LoVo (cell line): Measurements from ENCODE around the gene EOMES.
"Not testable (repeated sequence)": the region's sequence is repeated elsewhere in the genome, so short reads cannot be mapped to it uniquely, and the experiment has no call there.

ENCODE experiments used
- DNase-seq: peaks from one replicate; pipeline ENCODE4 v3.0.0-alpha.2; 2016; ENCODE audit warnings: low spot score

The EOMES gene

GRCh38 chr3:27721717-27722564, at the start of gene EOMES:
Gene EOMES, minus strand, starts transcription at chr3:27722323. Its CDS starts 29 bp downstream, at chr3:27722294.
- DNase-seq, result peak; percentile 44

GRCh38 chr3:27770384-27770783, 48.3 kb upstream of the EOMES start:
- not testable (repeated sequence) for DNase-seq

- DNase-seq, result no peak
These were observed 44.9 kb upstream of the EOMES start for GRCh38 chr3:27767000-27767399.

DNA sequence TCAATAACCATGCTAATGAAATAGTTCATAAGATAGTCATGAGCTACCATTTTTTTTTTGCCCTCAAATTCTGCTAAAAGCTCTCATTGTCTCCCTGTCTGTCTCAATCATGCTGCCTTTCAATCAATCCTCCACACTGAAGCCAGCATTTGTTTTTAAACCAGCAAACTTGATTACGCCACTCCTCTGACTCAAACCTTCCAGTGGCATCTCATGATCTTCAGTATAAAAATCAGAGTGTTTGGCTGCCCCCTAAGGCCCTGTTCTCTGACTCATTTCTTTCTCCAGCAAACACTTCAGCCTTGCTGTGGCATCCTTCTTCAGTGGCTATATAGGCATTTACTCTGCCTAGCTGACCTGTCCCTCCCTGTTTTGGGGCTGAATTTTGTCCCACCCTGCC, 36.0 kb upstream of the EOMES start:
- no peak for DNase-seq

- no peak for DNase-seq
These were observed 34.8 kb upstream of the EOMES start for GRCh38 chr3:27756877-27757276.

DNA sequence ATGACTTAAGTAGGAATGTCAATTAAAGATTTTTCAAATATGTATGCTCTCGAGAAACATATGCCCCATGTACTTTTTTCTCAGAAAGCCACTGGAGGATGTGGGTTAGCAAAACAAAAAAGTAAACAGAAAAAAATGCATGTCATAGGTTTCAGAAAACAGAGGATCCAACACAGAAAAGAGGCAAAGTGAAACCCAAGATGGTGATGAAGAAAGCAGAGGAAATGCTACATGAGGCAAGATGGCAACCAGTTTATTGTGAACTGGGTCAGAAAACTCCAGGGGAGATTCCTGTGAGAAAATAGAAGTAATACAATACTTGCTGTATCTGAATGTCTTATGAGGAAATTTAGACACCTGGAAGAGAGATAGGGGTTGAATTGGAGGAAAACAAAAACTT, 30.8 kb upstream of the EOMES start:
- no peak for DNase-seq

- DNase-seq, result no peak
These were observed 27.5 kb upstream of the EOMES start for GRCh38 chr3:27749643-27750042.

DNA sequence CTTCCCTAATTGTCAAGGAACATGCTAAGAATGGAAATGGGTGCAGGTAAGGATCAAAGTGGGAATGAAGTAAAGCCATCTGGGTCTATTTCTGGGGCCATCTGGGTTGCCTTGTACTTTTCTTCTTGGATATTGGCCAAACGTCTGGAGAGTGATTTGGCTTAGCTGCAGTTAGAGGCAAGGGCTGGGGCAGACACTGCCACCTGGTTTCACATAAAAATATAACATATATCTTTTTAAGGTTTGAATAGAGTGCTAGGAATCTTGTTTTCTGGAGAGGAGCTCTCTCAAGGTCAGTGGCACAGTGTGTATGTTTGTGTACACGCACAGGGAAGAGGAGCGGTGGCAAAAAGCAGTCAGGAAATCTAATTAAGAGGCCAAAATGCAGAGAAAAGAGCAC, 24.7 kb upstream of the EOMES start:
- DNase-seq, result no peak

- DNase-seq, result no peak
These were observed 18.7 kb upstream of the EOMES start for GRCh38 chr3:27740854-27741253.

GRCh38 chr3:27737091-27737490, 15.0 kb upstream of the EOMES start:
- DNase-seq, result no peak

DNA sequence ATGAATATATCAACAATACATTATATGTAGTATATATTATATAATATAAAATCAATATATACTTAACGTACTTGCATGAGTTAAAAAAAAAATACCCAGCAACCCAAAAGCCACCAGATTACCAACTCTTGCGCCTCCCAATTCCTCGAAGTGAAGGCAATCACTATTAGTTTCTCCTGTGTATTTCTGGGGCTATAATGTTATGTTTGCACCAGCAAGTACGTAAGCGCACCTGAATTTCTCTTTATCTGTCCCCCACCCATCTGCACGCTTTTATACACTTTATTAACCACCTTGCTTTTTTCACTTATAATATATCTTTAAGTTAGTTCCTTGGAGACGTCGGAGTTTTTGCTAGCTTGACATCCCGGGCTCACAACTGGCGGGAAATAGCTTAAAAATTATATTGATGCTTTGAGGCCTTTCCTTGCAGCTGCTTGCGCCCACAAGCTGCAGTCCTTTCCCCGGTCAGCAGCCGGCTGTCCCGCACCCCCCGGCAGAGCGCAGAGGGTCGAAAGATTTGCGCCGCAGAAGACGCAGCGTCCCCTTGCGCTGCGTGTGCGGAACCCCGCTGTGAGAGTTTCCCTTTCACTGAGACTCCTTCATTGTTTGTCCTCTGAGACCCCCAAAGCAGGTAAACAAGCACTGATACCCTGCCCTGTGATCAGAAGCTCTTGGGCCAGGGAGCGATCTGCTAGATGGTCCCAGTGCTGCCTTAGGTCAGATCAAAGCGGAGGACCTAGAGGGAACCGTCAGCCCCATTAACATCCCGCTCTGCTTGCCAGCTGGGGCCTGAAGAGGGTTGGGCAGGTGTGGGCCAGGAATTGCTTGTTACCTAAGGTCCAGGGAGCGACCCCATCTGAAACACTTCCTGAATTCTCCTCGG, 8.9 kb upstream of the EOMES start:
- no peak for DNase-seq

DNA sequence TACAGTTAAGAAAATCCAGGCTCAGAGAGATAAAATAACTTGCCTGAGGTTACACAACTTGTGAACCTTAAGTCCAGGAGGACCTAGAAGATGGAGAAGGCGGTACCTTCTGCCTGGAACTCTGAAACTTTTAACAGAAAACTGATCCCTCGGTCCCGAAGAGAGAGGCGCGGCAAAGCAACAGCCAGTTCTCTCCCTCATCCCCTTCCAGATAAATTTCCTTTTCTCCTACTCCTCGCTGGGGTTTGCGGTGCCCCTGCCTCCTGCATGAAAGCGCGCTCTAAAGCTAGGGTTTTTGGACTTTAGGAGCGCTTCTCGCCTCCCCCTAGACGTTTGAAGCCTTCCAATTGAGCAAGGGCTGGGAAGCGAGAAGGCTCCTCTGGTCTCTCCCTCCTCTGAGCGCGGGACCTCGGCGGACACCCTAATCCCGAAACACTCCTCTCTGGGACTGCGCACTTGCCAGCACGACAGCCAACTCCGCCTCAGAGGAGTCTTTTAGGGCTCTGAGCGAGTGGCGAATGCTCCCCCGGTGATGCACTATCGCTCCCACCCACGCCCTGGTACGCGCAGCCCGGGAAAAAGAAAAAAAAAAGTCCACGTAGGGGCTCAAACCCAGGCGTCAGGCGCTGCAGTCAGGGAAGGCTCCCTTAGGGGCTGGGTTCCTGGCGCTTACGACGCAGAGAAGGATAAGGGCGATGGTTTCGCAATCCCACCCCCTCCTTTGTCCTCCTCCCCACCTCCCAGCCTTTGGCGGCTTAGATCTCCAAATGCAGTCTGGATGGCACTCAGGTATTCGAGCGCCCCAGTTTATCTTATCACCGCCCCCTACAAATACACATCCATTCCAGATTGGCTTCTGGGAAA, 7.9 kb upstream of the EOMES start:
- DNase-seq, result no peak

DNA sequence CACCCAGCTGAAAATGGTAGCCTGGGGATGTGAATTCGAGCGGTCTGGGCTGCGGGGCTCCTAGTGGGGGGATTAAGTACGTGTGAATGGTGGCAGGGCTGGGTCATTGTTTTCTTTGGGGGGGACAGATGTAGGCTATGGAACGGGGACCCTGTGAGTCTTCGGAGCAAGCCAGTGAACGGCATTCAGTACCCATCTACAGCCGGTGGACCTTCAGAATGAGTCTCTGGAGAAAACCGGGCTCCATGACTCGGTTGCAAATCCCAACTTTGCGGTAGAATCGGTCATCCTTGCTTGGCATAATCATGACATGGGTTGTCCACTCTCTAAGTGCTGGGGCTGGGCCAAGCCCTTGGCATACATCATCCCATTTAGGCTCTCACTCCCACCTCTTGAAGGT, 7.2 kb upstream of the EOMES start:
- DNase-seq, result no peak

DNA sequence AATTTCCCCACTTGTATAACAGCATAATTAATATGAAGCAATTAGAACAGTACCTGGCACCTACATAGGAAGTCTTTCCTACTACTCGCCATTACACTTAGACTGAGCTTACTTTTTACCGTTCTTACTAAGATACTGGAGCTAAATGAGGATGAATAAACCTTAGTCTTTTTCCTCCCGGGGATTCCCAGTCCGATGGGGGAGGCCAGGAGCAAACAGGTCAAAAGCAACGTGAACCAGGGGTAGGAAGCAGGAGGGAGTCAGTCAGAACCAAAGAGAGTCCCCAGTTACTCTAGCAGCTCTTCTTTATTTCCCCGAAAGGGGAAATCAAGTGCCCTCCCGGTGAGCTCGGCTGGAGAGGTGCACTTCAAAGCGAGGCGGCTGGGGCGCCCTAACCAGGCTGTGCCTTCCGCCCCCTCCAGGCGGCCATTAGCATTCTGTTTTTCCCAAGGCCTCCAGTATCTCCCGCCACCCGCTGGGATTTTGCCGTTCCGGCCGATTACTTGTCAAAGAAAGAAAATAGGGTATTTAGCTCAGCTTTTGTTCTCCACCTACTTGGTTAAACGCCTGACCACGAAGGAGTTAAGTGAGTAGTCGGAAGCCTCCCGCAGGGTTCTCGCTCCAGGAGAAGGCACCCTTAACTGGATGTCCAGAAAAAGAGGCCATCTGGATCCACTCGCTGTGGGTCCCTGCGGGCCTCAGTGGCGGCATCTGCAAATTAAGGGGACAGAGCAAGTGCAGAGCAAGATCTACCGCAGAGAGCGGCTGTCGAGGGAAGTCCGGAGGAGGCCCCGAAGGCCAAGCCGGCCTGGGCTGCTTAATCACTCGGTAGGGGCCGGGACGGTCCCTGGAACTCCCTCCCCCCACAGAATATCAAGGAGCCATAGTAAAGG, 6.3 kb upstream of the EOMES start:
- DNase-seq, result no peak

DNA sequence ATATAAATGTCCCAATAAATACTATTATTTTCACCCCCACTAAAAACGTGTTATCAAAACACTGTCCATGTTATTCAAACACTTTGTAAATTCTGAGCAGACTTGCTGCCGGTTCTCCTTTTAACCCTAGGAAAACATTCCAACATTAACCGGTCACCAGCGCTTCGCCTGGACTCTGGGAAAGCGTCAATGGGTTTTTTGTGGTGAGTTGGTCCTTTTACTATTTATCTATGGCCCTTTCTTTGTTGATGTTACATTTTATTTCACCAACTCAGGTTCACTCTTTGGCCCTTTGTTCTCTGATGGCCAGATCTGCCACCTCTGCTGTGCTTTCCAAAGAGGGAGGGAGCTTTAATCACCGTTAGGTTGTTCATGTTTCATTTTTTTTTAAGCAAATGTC, 4.1 kb upstream of the EOMES start:
- DNase-seq, result no peak

DNA sequence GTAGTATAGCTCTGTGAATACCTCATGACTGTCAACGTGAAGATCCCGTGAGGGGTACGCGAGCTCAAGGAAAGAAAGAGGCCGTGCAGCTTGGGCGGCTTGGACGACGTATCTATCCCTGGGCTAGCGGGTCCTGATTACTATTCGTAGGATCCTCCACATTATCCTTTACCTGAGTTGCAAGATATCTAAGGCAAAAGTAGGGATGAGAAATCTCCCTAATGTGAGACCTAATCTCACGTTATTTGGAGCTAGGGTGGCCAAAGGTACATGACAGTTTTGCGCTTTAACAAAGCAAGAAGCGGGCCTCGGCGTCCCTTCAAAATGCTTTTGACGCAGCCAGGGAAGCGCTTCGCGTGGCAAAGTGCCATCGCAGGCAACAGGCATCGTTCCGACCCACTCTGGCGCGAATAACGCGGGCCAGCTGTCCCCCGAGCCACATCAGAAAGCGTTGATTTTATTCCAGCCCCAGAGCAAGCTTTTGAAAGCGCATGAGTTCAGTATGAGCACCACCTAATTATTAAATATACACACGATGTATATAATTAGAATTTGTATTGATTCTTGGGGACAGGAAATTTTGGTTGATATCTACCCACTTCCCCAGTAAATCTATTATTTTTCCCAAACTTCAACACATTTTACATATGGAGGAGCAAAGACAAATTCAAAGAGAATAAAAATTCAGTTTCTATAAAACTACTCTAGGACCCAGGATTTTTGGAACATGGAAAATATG, 2.5 kb upstream of the EOMES start:
- DNase-seq, result no peak

DNA sequence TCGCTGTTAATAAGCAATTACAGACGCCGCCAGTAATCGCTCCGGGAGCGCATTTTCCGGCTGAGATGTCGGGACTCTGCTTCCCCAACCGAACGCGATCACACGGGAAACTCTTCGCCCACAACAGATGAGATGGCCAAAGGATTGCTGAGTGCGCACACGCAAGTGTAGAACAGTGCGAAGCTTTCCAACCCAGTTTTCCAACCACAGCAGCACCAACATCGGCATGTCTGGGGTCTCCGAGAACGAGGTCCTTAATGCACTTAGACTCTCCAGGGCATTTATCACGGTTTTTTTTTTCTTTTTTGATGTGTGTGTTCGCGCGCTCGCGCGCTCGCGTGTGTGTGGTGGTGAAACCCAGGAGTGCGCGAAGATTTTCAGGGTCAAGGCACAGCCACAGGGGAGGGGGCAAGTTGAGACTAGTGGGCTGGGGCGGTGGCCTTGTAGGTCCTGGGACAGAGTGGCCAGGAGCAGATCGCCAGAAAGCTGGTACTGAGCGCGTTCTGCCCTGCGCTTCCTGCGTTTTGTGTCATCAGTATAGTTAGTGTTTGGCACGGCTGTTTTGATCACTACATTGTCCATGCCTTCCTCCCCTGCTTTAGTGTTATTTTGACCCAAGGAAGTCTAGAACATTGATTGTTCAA, 1.8 kb upstream of the EOMES start:
- DNase-seq, result no peak

DNA sequence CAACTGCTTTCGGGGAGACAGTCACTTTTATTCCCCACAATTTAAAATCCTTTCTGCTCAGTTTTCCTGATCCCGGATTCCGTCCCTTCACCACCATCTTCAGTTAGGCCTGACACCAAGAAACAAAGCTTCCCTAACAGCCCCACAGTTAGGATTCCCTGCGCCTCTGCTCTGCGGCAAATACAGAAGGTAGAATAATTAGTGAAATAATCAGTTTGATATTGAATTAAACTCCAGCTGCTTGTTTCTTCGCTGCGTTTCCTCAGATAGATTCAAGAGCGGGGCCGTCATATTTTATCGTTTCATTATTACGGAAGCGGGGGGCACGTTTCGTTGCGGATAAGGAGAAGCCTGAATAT, 1.3 kb upstream of the EOMES start:
- no peak for DNase-seq

DNA sequence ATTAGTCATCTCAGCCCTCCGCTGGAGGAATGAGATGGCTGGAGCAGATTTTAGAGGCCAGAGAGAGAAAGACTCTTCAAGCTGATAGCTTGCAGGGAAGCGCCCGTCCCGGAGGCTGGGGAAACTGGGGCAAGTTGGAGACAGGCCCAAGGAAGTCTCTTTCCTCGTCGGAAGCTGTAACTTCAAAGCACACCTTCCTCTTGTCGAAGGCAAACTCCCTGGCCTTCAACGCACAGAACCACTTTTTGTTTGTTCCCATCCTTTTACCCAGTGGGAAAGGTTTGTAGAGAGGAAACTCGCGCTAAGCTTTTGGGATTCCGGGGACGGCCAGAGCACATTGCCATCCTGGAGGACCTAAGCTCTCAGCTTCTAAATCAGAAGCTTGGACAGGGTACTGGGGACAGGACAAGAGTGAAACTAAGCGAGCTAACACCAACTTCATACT, 900 bp upstream of the EOMES start:
- no peak for DNase-seq
